GM23338 (cell line): Measurements from ENCODE around the gene CLEC6A. TPM values are rescaled to one million over a fixed set of nuclear protein-coding genes. Genes with fewer than 3 reads are reported as not detected.

Experiments used
- ATAC-seq: fragments of 200-7000 bp; cut with Tn5 transposase; 3 replicates; pipeline ENCODE4 v1.9.1; 2020
- DNase-seq: peaks from one replicate; pipeline ENCODE4 v3.0.0-alpha.2; 2015; ENCODE audit warnings: low spot score
- H2AFZ ChIP-seq: fragments of 200-600 bp; sonication (generic); 2 replicates; pipeline ENCODE4 v1.8.0; 2016; ENCODE audit warnings: antibody characterized with exemption, mild to moderate bottlenecking, moderate library complexity
- H3F3A ChIP-seq: fragments of 200-600 bp; sonication (generic); replicated peaks from 2 replicates; pipeline ENCODE4 v1.8.0; 2017; ENCODE audit warnings: antibody characterized with exemption, mixed run types, low read depth
- H3K27ac ChIP-seq: fragments of 200-600 bp; sonication (generic); 2 replicates; pipeline ENCODE4 v1.6.1; 2016; ENCODE audit warnings: low read depth
- H3K27me3 ChIP-seq: fragments of 200-600 bp; sonication (generic); 2 replicates; pipeline ENCODE4 v1.8.0; 2016; ENCODE audit warnings: mild to moderate bottlenecking, mixed run types, moderate library complexity; ENCODE audit not compliant: insufficient read depth
- H3K36me3 ChIP-seq: fragments of 200-600 bp; sonication (generic); 2 replicates; pipeline ENCODE4 v1.8.0; 2016; ENCODE audit warnings: mild to moderate bottlenecking; ENCODE audit not compliant: insufficient read depth
- H3K4me1 ChIP-seq: fragments of 200-600 bp; sonication (generic); 2 replicates; pipeline ENCODE4 v1.8.0; 2016; ENCODE audit warnings: mild to moderate bottlenecking, moderate library complexity; ENCODE audit not compliant: insufficient read depth
- H3K4me2 ChIP-seq: fragments of 200-600 bp; sonication (generic); 2 replicates; pipeline ENCODE4 v1.7.1; 2017; ENCODE audit warnings: mixed run types
- H3K4me3 ChIP-seq: fragments of 200-600 bp; sonication (generic); 2 replicates; pipeline ENCODE4 v1.6.1; 2016; ENCODE audit warnings: mixed run types
- H3K79me2 ChIP-seq: fragments of 200-600 bp; sonication (generic); replicated peaks from 2 replicates; pipeline ENCODE4 v1.8.0; 2017; ENCODE audit warnings: mild to moderate bottlenecking; ENCODE audit not compliant: insufficient read depth
- H3K9me2 ChIP-seq: fragments of 200-600 bp; sonication (generic); 2 replicates; pipeline ENCODE4 v1.8.0; 2017; ENCODE audit not compliant: insufficient read depth
- H4K20me1 ChIP-seq: fragments of 200-600 bp; sonication (generic); replicated peaks from 2 replicates; pipeline ENCODE4 v1.8.0; 2017; ENCODE audit warnings: mild to moderate bottlenecking; ENCODE audit not compliant: insufficient read depth
- H3K27ac Mint-ChIP-seq: 2 replicates; pipeline ENCODE4 v1.8.0; 2020; ENCODE audit warnings: inconsistent platforms, mild to moderate bottlenecking, moderate library complexity, mixed read lengths
- H3K27me3 Mint-ChIP-seq: 3 replicates; pipeline ENCODE4 v1.8.0; 2022; ENCODE audit warnings: low read depth, mild to moderate bottlenecking, moderate library complexity, mixed read lengths, inconsistent platforms; ENCODE audit not compliant: insufficient read depth, poor library complexity
- H3K36me3 Mint-ChIP-seq: 3 replicates; pipeline ENCODE4 v1.8.0; 2021; ENCODE audit warnings: low read depth, mild to moderate bottlenecking, inconsistent platforms, moderate library complexity, mixed read lengths
- H3K4me1 Mint-ChIP-seq: 3 replicates; pipeline ENCODE4 v1.8.0; 2020; ENCODE audit warnings: mild to moderate bottlenecking, inconsistent platforms, mixed read lengths
- H3K4me3 Mint-ChIP-seq: 3 replicates; pipeline ENCODE4 v1.8.0; 2021; ENCODE audit warnings: moderate library complexity, mild to moderate bottlenecking, inconsistent platforms, mixed read lengths
- H3K9me3 Mint-ChIP-seq: 3 replicates; pipeline ENCODE4 v1.8.0; 2020; ENCODE audit warnings: moderate library complexity, mild to moderate bottlenecking, inconsistent platforms, mixed read lengths
- CREB1 ChIP-seq: fragments of 250-450 bp; sonication (Bioruptor Pico); IDR thresholded peaks from 2 replicates; pipeline ENCODE4 v1.5.0; 2020; ENCODE audit warnings: low read depth, mild to moderate bottlenecking, moderate library complexity
- EZH2 ChIP-seq: fragments of 200-600 bp; sonication (generic); IDR thresholded peaks from one replicate; pipeline ENCODE4 v1.8.0; 2017; ENCODE audit warnings: antibody characterized with exemption, mild to moderate bottlenecking, low read depth; ENCODE audit not compliant: unreplicated experiment
- JUNB ChIP-seq: IDR thresholded peaks from one replicate; pipeline ENCODE4 v1.6.1; 2016; ENCODE audit warnings: antibody characterized with exemption; ENCODE audit not compliant: unreplicated experiment
- NANOG ChIP-seq: IDR thresholded peaks from 2 replicates; pipeline ENCODE4 v1.6.1; 2016; ENCODE audit warnings: antibody characterized with exemption, borderline replicate concordance
- STAT1 ChIP-seq: IDR thresholded peaks from one replicate; pipeline ENCODE4 v1.6.1; 2016; ENCODE audit warnings: antibody characterized with exemption; ENCODE audit not compliant: unreplicated experiment
- polyA plus RNA-seq: library from polyadenylated mRNA; unstranded; fragments of >200 nt; fragmentation: Nextera tagmentation; extraction: Ambion mirVana; gene quantifications from 2 replicates; pipeline ENCODE4 v1.2.1, GENCODE V29; 2016
- total RNA-seq: library from RNA; depleted of rRNA; stranded (reverse); fragments of >200 nt; shearing (Covaris generic); gene quantifications from 2 replicates; pipeline ENCODE4 v1.2.3, GENCODE V29; 2014
- TF ChIP-seq, protein P1 (sequence below): IDR thresholded peaks from one replicate; pipeline ENCODE4 v1.6.1; 2018; ENCODE audit warnings: antibody characterized with exemption; ENCODE audit not compliant: unreplicated experiment
- TF ChIP-seq, protein P2 (sequence below), 2 experiments: fragments of 200-600 bp in 1 of 2; sonication (generic) in 1 of 2; conservative IDR thresholded peaks; 2 replicates each; pipeline versions ENCODE4 v1.5.1 to v1.6.1; 2016 to 2017; ENCODE audit warnings: antibody characterized with exemption in 2 of 2, low read depth in 2 of 2, mild to moderate bottlenecking in 2 of 2, moderate library complexity in 1 of 2
- TF ChIP-seq, protein P3 (sequence below): fragments of 250-450 bp; sonication (Bioruptor Pico); IDR thresholded peaks from 2 replicates; pipeline ENCODE4 v1.5.0; 2020; ENCODE audit warnings: mild to moderate bottlenecking, moderate library complexity
- TF ChIP-seq, protein P4 (sequence below): IDR thresholded peaks from 2 replicates; pipeline ENCODE4 v1.6.1; 2016; ENCODE audit warnings: antibody characterized with exemption

Gene CLEC6A
- total and polyA plus RNA-seq, 2 experiments from 2014 or later, result not detected

DNA sequence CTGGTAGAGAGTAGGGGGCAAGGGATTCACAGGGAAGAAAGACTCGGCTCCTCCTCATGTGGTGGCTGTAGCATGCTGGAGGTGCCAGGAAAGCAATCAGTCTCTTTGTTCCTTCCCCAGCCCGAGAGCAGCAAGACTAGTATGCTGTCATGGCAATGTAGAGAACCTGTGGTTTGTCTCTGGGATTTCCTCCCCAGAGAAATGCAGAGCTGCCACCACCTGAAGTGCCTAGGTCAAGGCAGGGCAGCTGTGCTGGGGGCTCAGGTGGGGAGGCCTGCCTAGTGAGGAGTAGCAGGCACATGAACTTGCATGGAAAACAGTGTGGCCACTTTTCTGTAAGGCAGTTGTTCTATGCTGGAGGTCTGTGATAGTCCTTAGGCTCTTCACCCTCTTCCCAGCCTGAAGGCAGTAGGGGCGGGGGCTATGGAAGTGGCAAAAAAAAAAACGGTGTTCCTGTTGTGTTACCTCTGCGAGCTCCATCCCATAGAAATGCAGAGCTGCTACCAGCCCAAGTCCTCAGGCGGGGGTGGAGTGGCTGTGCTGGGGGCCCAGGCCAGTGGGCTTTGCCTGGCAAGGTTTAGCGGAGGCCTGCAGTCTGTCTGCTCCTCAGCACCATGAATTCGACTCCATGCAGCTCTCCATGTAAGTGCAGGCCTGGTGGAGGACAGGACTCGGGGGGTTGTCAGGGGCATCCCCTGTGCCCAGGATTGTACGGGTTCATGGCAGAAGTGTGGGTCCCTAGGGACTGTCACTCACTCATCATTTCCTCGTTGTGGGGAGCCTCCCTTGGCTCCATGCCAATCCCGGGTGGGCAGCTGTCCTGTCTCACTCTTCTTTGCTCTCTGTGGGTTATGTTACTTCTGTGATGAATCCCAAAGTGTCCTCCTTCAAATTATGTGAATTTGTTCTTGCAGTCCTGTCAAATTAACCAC is 53.4 kb downstream of the CLEC6A start (continued):
- TF ChIP-seq, protein P1, sequence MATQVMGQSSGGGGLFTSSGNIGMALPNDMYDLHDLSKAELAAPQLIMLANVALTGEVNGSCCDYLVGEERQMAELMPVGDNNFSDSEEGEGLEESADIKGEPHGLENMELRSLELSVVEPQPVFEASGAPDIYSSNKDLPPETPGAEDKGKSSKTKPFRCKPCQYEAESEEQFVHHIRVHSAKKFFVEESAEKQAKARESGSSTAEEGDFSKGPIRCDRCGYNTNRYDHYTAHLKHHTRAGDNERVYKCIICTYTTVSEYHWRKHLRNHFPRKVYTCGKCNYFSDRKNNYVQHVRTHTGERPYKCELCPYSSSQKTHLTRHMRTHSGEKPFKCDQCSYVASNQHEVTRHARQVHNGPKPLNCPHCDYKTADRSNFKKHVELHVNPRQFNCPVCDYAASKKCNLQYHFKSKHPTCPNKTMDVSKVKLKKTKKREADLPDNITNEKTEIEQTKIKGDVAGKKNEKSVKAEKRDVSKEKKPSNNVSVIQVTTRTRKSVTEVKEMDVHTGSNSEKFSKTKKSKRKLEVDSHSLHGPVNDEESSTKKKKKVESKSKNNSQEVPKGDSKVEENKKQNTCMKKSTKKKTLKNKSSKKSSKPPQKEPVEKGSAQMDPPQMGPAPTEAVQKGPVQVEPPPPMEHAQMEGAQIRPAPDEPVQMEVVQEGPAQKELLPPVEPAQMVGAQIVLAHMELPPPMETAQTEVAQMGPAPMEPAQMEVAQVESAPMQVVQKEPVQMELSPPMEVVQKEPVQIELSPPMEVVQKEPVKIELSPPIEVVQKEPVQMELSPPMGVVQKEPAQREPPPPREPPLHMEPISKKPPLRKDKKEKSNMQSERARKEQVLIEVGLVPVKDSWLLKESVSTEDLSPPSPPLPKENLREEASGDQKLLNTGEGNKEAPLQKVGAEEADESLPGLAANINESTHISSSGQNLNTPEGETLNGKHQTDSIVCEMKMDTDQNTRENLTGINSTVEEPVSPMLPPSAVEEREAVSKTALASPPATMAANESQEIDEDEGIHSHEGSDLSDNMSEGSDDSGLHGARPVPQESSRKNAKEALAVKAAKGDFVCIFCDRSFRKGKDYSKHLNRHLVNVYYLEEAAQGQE, result no peak
- TF ChIP-seq STAT1, result no peak
- TF ChIP-seq, protein P2, sequence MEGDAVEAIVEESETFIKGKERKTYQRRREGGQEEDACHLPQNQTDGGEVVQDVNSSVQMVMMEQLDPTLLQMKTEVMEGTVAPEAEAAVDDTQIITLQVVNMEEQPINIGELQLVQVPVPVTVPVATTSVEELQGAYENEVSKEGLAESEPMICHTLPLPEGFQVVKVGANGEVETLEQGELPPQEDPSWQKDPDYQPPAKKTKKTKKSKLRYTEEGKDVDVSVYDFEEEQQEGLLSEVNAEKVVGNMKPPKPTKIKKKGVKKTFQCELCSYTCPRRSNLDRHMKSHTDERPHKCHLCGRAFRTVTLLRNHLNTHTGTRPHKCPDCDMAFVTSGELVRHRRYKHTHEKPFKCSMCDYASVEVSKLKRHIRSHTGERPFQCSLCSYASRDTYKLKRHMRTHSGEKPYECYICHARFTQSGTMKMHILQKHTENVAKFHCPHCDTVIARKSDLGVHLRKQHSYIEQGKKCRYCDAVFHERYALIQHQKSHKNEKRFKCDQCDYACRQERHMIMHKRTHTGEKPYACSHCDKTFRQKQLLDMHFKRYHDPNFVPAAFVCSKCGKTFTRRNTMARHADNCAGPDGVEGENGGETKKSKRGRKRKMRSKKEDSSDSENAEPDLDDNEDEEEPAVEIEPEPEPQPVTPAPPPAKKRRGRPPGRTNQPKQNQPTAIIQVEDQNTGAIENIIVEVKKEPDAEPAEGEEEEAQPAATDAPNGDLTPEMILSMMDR (conservative IDR thresholded peaks at IDR 0.05; ENCODE audit: low read depth in 2 of 2), result no peak
- TF ChIP-seq EZH2, result no peak
- TF ChIP-seq NANOG, result no peak
- no peak for TF ChIP-seq CREB1 (CRISPR knock-in tag)

DNA sequence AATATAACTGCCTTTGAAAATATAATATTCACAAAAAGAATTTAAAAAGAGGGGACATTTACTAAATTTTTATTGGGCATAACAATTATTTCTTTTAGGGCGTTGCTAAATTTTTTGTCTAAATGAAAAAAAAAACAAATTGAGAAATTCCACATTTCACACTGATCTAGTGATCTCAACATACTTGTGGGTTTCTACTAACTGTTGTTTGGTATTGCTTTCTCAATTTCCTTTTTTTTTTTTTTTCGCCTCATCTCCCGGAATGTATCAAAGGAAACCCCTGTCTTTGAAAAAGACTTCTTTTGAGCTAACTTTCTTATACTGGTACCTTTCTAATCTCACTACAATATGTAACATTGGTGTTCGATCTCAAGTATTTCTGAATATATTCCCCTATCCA is 57.5 kb downstream of the CLEC6A start, which contains the start of gene CLEC4D:
TSS of gene CLEC4D (plus strand) at position 248 of the 400 bp plus-strand sequence. CDS start 230 bp downstream, outside the sequence.
- Mint-ChIP-seq H3K4me3 (no peak within 1 kb of the TSS), H3K27me3 (no peaks in the 10 kb centered on the region), H3K27ac (no peak within 1 kb of the TSS), H3K4me1 (peaks cover 17% of the 10 kb centered on the region), H3K9me3 (no peaks in the 10 kb centered on the region), H3K36me3 (no peaks in the 10 kb centered on the region; the same call in 2 of the 3 replicates)
- H3K27ac ChIP-seq, result no peak within 1 kb of the TSS
- H3K36me3 ChIP-seq, result no peaks in the 10 kb centered on the region
- no peaks in the 10 kb centered on the region for H3F3A ChIP-seq
- H3K79me2 ChIP-seq, result no peaks in the 10 kb centered on the region
- no peak within 1 kb of the TSS for H3K4me2 ChIP-seq
- H3K9me2 ChIP-seq, result 0 out of 2 replicates have a peak, but pooled peaks cover 4% of the 10 kb centered on the region
- peaks cover 10% of the 10 kb centered on the region for H3K4me1 ChIP-seq
- no peaks in the 10 kb centered on the region for H4K20me1 ChIP-seq
- no peaks in the 10 kb centered on the region for H3K27me3 ChIP-seq
- no peak within 1 kb of the TSS for H2AFZ ChIP-seq
- ATAC-seq (no peak), DNase-seq (no peak)
- H3K4me3 ChIP-seq, result no peak within 1 kb of the TSS
- TF ChIP-seq JUNB (no peak), STAT1 (no peak)
- TF ChIP-seq, protein P3, sequence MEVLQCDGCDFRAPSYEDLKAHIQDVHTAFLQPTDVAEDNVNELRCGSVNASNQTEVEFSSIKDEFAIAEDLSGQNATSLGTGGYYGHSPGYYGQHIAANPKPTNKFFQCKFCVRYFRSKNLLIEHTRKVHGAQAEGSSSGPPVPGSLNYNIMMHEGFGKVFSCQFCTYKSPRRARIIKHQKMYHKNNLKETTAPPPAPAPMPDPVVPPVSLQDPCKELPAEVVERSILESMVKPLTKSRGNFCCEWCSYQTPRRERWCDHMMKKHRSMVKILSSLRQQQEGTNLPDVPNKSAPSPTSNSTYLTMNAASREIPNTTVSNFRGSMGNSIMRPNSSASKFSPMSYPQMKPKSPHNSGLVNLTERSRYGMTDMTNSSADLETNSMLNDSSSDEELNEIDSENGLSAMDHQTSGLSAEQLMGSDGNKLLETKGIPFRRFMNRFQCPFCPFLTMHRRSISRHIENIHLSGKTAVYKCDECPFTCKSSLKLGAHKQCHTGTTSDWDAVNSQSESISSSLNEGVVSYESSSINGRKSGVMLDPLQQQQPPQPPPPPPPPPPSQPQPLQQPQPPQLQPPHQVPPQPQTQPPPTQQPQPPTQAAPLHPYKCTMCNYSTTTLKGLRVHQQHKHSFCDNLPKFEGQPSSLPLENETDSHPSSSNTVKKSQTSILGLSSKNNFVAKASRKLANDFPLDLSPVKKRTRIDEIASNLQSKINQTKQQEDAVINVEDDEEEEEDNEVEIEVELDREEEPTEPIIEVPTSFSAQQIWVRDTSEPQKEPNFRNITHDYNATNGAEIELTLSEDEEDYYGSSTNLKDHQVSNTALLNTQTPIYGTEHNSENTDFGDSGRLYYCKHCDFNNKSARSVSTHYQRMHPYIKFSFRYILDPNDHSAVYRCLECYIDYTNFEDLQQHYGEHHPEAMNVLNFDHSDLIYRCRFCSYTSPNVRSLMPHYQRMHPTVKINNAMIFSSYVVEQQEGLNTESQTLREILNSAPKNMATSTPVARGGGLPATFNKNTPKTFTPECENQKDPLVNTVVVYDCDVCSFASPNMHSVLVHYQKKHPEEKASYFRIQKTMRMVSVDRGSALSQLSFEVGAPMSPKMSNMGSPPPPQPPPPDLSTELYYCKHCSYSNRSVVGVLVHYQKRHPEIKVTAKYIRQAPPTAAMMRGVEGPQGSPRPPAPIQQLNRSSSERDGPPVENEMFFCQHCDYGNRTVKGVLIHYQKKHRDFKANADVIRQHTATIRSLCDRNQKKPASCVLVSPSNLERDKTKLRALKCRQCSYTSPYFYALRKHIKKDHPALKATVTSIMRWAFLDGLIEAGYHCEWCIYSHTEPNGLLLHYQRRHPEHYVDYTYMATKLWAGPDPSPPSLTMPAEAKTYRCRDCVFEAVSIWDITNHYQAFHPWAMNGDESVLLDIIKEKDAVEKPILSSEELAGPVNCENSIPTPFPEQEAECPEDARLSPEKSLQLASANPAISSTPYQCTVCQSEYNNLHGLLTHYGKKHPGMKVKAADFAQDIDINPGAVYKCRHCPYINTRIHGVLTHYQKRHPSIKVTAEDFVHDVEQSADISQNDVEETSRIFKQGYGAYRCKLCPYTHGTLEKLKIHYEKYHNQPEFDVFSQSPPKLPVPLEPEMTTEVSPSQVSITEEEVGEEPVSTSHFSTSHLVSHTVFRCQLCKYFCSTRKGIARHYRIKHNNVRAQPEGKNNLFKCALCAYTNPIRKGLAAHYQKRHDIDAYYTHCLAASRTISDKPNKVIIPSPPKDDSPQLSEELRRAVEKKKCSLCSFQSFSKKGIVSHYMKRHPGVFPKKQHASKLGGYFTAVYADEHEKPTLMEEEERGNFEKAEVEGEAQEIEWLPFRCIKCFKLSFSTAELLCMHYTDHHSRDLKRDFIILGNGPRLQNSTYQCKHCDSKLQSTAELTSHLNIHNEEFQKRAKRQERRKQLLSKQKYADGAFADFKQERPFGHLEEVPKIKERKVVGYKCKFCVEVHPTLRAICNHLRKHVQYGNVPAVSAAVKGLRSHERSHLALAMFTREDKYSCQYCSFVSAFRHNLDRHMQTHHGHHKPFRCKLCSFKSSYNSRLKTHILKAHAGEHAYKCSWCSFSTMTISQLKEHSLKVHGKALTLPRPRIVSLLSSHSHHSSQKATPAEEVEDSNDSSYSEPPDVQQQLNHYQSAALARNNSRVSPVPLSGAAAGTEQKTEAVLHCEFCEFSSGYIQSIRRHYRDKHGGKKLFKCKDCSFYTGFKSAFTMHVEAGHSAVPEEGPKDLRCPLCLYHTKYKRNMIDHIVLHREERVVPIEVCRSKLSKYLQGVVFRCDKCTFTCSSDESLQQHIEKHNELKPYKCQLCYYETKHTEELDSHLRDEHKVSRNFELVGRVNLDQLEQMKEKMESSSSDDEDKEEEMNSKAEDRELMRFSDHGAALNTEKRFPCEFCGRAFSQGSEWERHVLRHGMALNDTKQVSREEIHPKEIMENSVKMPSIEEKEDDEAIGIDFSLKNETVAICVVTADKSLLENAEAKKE (CRISPR knock-in tag), result no peak
- TF ChIP-seq, protein P4, sequence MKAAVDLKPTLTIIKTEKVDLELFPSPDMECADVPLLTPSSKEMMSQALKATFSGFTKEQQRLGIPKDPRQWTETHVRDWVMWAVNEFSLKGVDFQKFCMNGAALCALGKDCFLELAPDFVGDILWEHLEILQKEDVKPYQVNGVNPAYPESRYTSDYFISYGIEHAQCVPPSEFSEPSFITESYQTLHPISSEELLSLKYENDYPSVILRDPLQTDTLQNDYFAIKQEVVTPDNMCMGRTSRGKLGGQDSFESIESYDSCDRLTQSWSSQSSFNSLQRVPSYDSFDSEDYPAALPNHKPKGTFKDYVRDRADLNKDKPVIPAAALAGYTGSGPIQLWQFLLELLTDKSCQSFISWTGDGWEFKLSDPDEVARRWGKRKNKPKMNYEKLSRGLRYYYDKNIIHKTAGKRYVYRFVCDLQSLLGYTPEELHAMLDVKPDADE, result no peak
